Kidney (tissue), 14 donors: ENCODE data around the gene SLC39A11. TPM values are rescaled to one million over a fixed set of nuclear protein-coding genes. Genes with fewer than 3 reads are reported as not detected.
A peak's percentile ranks its signal among the peaks of the same experiment; 100 is the strongest.

Experiments used
- DNase-seq, 5 donors: peaks; one replicate each; pipeline ENCODE4 v3.0.0-alpha.2; 2013 to 2020
- FAIRE-seq: peaks from 2 replicates; lab custom pipeline; 2012; peaks lifted over from hg19 to GRCh38; lab: Jason Lieb, UNC
- H3K27ac ChIP-seq, 2 donors: one replicate each; pipeline ENCODE4 v1.7.0; 2013; ENCODE audit warnings: low read depth in 2 of 2, low read length in 2 of 2, inconsistent platforms in 1 of 2
- H3K27me3 ChIP-seq: one replicate; pipeline ENCODE4 v1.7.1; 2013; ENCODE audit warnings: low read length, inconsistent platforms; ENCODE audit not compliant: control insufficient read depth, insufficient read depth
- H3K36me3 ChIP-seq, 3 donors: one replicate each; pipeline versions ENCODE4 v1.7.0 to v1.7.1; 2013; ENCODE audit warnings: low read length in 3 of 3, control low read depth in 1 of 3, inconsistent platforms in 1 of 3; ENCODE audit not compliant: insufficient read depth in 3 of 3, control insufficient read depth in 2 of 3
- H3K4me1 ChIP-seq, 3 donors: one replicate each; pipeline versions ENCODE4 v1.7.0 to v1.7.1; 2013; ENCODE audit warnings: low read length in 3 of 3, inconsistent platforms in 1 of 3, low read depth in 1 of 3; ENCODE audit not compliant: control insufficient read depth in 2 of 3, insufficient read depth in 2 of 3
- H3K4me3 ChIP-seq, 3 donors: one replicate each; pipeline versions ENCODE4 v1.7.0 to v1.8.1; 2013; ENCODE audit warnings: low read length in 3 of 3, control low read depth in 1 of 3, inconsistent platforms in 1 of 3
- H3K9ac ChIP-seq, 3 donors: one replicate each; pipeline versions ENCODE4 v1.7.0 to v1.7.1; 2013; ENCODE audit warnings: low read length in 3 of 3, control low read depth in 1 of 3, inconsistent platforms in 1 of 3
- H3K9me3 ChIP-seq, 3 donors: one replicate each; pipeline versions ENCODE4 v1.7.0 to v1.7.1; 2013; ENCODE audit warnings: low read length in 3 of 3, control low read depth in 1 of 3, inconsistent platforms in 1 of 3; ENCODE audit not compliant: control insufficient read depth in 2 of 3, insufficient read depth in 1 of 3
- intact Hi-C: fragments of 100-400 bp; cut with DNase I; formaldehyde crosslinking; loops from one replicate; pipeline ENCODE4 v1.11.1; 2022
- polyA plus RNA-seq: library from polyadenylated mRNA; stranded (reverse); fragments of 350-450 nt; fragmentation: Illumina TruSeq; extraction: RNeasy Lipid Tissue Mini Kit (QIAGEN cat#74804); gene quantifications from one replicate; pipeline ENCODE4 v1.2.3, GENCODE V29; 2014; ENCODE audit warnings: low read depth, low replicate concordance; ENCODE audit not compliant: insufficient read depth
- total RNA-seq: library from RNA; stranded (reverse); fragmentation: NEBNext Ultra II Directional; extraction: Animal tissue kit (Norgen Biotek cat#: 25700); gene quantifications from one replicate; pipeline ENCODE4 v1.2.1, GENCODE V29; 2021
- TF ChIP-seq, protein P1 (sequence below): IDR thresholded peaks from 3 replicates; pipeline ENCODE4 v1.5.1; 2012; ENCODE audit warnings: mild to moderate bottlenecking, moderate library complexity, borderline replicate concordance; ENCODE audit not compliant: insufficient read depth; ENCODE audit errors: extremely low read depth
- donor health status: control.
- donor health status: control.
- donor health status: control.
- donor health status: control.
- donor health status: control.
- donor health status: DM: yes; HTN: yes; CAD: no.
- donor health status: Normal renal cell carcinoma (clear cell type).

Gene SLC39A11
- total and polyA plus RNA-seq, 2 donors from 2014 or later = 19.7 to 37.2 TPM

DNA sequence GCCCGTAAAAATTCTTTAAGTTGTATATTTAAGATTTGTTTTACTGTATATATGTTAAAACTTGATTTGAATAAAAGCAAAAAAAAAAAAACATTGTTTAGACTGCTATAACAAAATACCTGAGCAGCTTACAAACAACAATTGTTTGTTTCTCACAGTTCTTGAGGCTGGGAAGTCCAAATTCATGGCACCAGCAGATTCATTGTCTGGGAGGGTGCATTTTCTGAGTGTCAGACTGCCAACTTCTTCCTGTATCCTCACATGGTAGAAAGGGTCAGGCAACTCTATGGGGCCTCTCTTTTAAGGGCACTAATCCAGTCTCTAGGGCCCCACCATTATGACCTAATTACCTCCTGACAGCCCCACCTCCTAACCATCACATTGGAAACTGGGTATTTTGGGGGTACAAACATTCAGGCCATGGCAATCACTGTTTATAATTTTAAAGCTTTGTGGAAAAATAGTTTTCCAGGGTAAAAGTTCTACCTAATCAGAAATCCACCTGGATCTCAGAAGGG, 281.4 kb downstream of the SLC39A11 start:
- FAIRE-seq (no peak), DNase-seq (no peak)
- Histone ChIP-seq H3K9me3 (peaks cover 0 to 6% (median 2%) of the 10 kb centered on the region in 3 donors), H3K4me1 (no peaks in the 10 kb centered on the region), H3K36me3 (no peaks in the 10 kb centered on the region), H3K4me3 (no peak overlapping the region), H3K27ac (no peak overlapping the region), H3K9ac (no peak overlapping the region), H3K27me3 (no peaks in the 10 kb centered on the region)
- intact Hi-C loops = no loop called here
- TF ChIP-seq, protein P1, sequence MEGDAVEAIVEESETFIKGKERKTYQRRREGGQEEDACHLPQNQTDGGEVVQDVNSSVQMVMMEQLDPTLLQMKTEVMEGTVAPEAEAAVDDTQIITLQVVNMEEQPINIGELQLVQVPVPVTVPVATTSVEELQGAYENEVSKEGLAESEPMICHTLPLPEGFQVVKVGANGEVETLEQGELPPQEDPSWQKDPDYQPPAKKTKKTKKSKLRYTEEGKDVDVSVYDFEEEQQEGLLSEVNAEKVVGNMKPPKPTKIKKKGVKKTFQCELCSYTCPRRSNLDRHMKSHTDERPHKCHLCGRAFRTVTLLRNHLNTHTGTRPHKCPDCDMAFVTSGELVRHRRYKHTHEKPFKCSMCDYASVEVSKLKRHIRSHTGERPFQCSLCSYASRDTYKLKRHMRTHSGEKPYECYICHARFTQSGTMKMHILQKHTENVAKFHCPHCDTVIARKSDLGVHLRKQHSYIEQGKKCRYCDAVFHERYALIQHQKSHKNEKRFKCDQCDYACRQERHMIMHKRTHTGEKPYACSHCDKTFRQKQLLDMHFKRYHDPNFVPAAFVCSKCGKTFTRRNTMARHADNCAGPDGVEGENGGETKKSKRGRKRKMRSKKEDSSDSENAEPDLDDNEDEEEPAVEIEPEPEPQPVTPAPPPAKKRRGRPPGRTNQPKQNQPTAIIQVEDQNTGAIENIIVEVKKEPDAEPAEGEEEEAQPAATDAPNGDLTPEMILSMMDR = no peak

DNA sequence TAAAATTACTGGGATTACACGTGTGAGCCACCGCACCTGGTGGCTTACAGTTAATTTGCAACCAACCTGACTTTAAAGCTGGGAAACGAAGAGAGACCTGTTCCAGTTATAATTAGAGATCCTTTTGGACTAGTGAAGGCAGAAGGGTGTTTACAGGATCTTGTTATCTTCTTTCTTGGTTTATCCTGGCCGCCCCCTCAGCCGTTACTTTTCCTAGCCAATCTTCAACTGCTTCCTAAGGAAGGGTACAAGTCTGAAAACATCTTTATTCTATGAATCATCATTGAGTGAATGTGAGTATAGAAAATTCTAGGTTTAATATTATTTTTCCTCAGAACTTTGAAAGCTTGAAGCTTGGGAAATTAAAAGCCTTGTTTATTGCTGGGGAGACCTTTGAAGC, 286.5 kb downstream of the SLC39A11 start:
- Histone ChIP-seq H3K4me1 (no peaks in the 10 kb centered on the region), H3K4me3 (no peak overlapping the region), H3K36me3 (no peaks in the 10 kb centered on the region), H3K9ac (no peak overlapping the region), H3K27ac (no peak overlapping the region), H3K9me3 (peaks cover 0 to under 1% (median under 1%) of the 10 kb centered on the region in 3 donors), H3K27me3 (no peaks in the 10 kb centered on the region)
- no peak for FAIRE-seq
- no peak for DNase-seq
- TF ChIP-seq, protein P1 = no peak
- intact Hi-C loops = no loop called here

DNA sequence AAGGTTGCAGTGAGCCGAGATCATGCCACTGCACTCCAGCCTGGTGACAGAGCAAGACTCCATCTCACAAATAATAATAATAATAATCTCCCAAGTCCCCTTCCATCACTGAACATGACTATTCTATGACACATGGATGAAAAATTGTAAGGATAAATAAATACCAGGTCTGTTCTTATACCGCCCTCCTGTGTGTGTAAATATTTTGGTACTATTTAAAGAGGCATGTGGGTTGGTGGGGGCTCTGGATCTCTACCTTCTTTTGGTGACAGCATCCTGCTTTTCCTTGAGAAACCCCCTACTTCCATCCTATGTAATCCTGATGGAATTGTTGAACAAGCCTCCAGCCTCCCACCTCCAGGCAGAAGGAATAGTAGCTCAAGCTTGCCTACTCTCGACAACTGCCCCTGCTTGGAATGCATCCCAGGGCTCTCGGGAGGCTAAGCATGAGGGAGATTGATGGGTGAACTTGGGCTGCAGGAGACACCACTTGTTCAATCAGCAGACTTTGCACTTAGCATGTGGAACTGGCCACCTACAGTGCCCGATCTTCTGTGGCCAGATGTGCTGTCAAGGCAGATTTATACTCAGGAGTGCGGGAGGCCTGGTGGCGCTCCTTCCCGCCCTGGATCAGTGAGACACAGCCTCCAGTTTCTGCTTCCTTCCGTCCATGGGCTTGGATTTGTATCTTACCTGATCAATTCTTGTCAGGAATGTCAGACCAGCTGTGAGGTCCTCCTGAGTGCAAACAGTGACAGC, 287.4 kb downstream of the SLC39A11 start:
- Histone ChIP-seq H3K27me3 (no peaks in the 10 kb centered on the region), H3K9ac (no peak overlapping the region), H3K27ac (no peak overlapping the region), H3K4me1 (no peaks in the 10 kb centered on the region), H3K9me3 (no peaks in the 10 kb centered on the region), H3K36me3 (no peaks in the 10 kb centered on the region), H3K4me3 (no peak overlapping the region)
- TF ChIP-seq, protein P1 = no peak
- DNase-seq (peak in 1 of 5 donors; percentile 3), FAIRE-seq (no peak)
- intact Hi-C loops = no loop called here
